Measurements from ENCODE around the gene EEF1A1.
A peak's percentile ranks its signal among the peaks of the same experiment; 100 is the strongest.
"Not testable (repeated sequence)": the region's sequence is repeated elsewhere in the genome, so short reads cannot be mapped to it uniquely, and the experiment has no call there.

The EEF1A1 gene

DNA sequence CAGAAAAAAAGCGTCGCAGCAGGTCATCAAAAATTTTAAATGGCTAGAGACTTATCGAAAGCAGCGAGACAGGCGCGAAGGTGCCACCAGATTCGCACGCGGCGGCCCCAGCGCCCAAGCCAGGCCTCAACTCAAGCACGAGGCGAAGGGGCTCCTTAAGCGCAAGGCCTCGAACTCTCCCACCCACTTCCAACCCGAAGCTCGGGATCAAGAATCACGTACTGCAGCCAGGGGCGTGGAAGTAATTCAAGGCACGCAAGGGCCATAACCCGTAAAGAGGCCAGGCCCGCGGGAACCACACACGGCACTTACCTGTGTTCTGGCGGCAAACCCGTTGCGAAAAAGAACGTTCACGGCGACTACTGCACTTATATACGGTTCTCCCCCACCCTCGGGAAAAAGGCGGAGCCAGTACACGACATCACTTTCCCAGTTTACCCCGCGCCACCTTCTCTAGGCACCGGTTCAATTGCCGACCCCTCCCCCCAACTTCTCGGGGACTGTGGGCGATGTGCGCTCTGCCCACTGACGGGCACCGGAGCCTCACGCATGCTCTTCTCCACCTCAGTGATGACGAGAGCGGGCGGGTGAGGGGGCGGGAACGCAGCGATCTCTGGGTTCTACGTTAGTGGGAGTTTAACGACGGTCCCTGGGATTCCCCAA is at the start of gene EEF1A1:
TSS of gene EEF1A1 (minus strand) at position 345 of the 663 bp plus-strand sequence. CDS start 1,006 bp downstream, outside the sequence.
- peak; percentile 99 for DNase-seq (ENCODE audit: low read depth)
- TF ChIP-seq, protein P1, sequence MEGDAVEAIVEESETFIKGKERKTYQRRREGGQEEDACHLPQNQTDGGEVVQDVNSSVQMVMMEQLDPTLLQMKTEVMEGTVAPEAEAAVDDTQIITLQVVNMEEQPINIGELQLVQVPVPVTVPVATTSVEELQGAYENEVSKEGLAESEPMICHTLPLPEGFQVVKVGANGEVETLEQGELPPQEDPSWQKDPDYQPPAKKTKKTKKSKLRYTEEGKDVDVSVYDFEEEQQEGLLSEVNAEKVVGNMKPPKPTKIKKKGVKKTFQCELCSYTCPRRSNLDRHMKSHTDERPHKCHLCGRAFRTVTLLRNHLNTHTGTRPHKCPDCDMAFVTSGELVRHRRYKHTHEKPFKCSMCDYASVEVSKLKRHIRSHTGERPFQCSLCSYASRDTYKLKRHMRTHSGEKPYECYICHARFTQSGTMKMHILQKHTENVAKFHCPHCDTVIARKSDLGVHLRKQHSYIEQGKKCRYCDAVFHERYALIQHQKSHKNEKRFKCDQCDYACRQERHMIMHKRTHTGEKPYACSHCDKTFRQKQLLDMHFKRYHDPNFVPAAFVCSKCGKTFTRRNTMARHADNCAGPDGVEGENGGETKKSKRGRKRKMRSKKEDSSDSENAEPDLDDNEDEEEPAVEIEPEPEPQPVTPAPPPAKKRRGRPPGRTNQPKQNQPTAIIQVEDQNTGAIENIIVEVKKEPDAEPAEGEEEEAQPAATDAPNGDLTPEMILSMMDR (IDR thresholded peaks at IDR 0.05; ENCODE audit: control insufficient read depth, extremely low read depth, insufficient read depth) = no peak
- peak within 1 kb of the TSS; percentile 96 for H3K4me3 ChIP-seq (ENCODE audit: low read depth, low read length)

DNA sequence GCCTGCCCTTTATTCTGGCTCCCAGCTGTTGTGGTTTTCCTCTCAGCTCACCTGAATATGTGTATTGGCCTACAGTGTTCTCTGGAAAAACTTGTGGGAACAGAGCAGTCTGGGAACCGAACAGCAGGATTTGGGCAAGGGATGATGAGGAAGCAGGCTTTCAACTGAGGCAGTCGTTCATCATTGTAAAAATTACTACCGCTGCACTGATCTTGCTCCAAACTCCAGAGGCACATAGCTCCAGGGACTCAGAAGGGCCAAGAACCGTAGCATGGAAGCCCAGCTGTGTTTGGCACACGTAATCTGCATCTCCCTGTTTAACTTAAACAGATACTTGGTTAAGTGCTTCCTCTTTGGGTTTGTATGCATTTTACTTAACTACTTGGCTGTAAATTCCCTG is 48.3 kb upstream of the EEF1A1 start:
- TF ChIP-seq, protein P1 (IDR thresholded peaks at IDR 0.05; ENCODE audit: control insufficient read depth, extremely low read depth, insufficient read depth) = no peak
- no peak overlapping the region for H3K4me3 ChIP-seq (ENCODE audit: low read depth, low read length)
- no peak for DNase-seq (ENCODE audit: low read depth)

- DNase-seq (ENCODE audit: low read depth) = no peak
- no peak overlapping the region for H3K4me3 ChIP-seq (ENCODE audit: low read depth, low read length)
- TF ChIP-seq, protein P1 (IDR thresholded peaks at IDR 0.05; ENCODE audit: control insufficient read depth, extremely low read depth, insufficient read depth) = no peak
Measured at GRCh38 chr6:73566954-73567591, 46.2 kb upstream of the EEF1A1 start.

- not testable (repeated sequence) for H3K4me3 ChIP-seq (ENCODE audit: low read depth, low read length); DNase-seq (ENCODE audit: low read depth)
Measured at GRCh38 chr6:73566486-73566871, 45.6 kb upstream of the EEF1A1 start.

GRCh38 chr6:73565767-73566485 is 45.1 kb upstream of the EEF1A1 start:
- TF ChIP-seq, protein P1 (IDR thresholded peaks at IDR 0.05; ENCODE audit: control insufficient read depth, extremely low read depth, insufficient read depth) = no peak
- H3K4me3 ChIP-seq (ENCODE audit: low read depth, low read length) = no peak overlapping the region
- no peak for DNase-seq (ENCODE audit: low read depth)

DNA sequence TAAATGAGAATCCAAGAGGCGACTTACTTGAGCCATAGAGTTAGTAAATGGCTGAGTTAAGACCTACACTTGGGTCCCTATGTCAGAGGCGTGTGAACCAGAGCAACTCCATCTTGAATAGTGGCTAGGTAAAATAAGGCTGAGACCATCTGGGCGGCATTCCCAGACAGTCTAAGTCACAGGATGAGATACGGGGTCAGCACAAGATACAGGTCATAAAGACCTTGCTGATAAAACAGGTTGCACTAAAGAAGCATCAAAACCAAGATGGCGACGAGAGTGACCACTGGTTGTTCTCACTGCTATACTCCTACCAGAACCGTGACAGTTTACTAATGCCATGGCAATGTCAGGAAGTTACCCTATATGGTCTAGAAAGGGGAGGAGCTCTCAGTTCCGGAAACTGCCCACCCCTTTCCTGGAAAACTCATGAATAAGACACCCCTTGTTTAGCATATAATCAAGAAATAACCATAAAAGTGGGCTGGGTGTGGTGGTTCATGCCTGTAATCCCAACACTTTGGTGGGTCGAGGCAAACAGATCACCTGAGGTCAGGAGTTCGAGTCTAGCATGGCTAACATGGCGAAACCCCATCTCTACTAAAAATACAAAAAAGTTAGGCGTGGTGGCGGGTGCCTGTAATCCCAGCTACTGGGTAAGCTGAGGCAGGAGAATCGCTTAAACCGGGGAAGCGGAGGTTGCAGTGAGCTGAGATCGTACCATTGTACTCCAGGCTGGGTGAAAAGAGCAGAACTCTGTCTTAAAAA is 43.9 kb upstream of the EEF1A1 start:
- DNase-seq (ENCODE audit: low read depth) = no peak
- no peak overlapping the region for H3K4me3 ChIP-seq (ENCODE audit: low read depth, low read length)
- TF ChIP-seq, protein P1 (IDR thresholded peaks at IDR 0.05; ENCODE audit: control insufficient read depth, extremely low read depth, insufficient read depth) = no peak

DNA sequence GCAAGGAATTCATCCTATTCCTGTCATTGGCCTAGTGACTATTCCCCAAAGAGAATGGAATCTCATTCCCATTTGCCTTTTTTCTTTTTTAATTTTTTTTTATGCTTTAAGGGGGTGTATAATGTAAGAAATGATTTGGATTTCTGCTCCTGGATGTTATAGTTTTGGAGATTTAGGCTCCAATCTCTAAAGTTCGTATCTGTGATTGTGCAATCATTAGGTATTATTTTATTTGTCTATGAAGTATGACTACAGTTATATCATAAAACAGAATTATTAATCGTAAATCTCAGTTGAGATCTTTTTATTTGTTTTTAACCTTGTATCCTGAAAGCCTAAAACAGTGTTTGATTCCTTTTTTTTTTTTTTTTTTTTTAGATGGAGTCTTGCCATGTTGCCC is 41.7 kb upstream of the EEF1A1 start:
- H3K4me3 ChIP-seq (ENCODE audit: low read depth, low read length) = no peak overlapping the region
- DNase-seq (ENCODE audit: low read depth) = peak; percentile 3
- TF ChIP-seq, protein P1 (IDR thresholded peaks at IDR 0.05; ENCODE audit: control insufficient read depth, extremely low read depth, insufficient read depth) = no peak

Data from LNCaP clone FGC (cell line).